Cardiac septum (tissue), 1 donor: ENCODE results near the gene STIP1. TPM values are rescaled to one million over a fixed set of nuclear protein-coding genes. Genes with fewer than 3 reads are reported as not detected.

Source experiments
- total RNA-seq: library from RNA; stranded (reverse); fragmentation: NEBNext Ultra II Directional; extraction: Animal tissue kit (Norgen Biotek cat#: 25700); gene quantifications from one replicate; pipeline ENCODE4 v1.2.1, GENCODE V29; 2021
- donor health status: DM: no; HTN: no; CAD: no.

STIP1 gene
- total RNA-seq, 1 donor from 2014 or later, result 86.0 TPM

Other genes with a start within 250 kb of the STIP1 start
- gene NAA40, start 247.2 kb upstream of the STIP1 start, total RNA-seq, result 19.2 TPM
- gene COX8A, start 211.6 kb upstream of the STIP1 start, total RNA-seq, result 877 TPM
- 48.1 TPM for gene OTUB1, start 199.7 kb upstream of the STIP1 start, total RNA-seq
- gene FLRT1, start 150.2 kb upstream of the STIP1 start, total RNA-seq, result 1.2 TPM
- 86.2 TPM for gene MACROD1, start 20.1 kb upstream of the STIP1 start, total RNA-seq
- 7.8 TPM for gene FERMT3, start 20.6 kb downstream of the STIP1 start, total RNA-seq
- gene TRPT1, start 40.0 kb downstream of the STIP1 start, total RNA-seq, result 49.7 TPM
- gene NUDT22, start 40.1 kb downstream of the STIP1 start, total RNA-seq, result 75.0 TPM
- gene DNAJC4, start 44.4 kb downstream of the STIP1 start, total RNA-seq, result 51.9 TPM
- 261 TPM for gene VEGFB, start 48.4 kb downstream of the STIP1 start, total RNA-seq
- gene FKBP2, start 54.9 kb downstream of the STIP1 start, total RNA-seq, result 57.8 TPM
- gene PPP1R14B, start 60.8 kb downstream of the STIP1 start, total RNA-seq, result 113 TPM
- gene PLCB3, start 65.4 kb downstream of the STIP1 start, total RNA-seq, result 9.6 TPM
- 45.9 TPM for gene BAD, start 98.5 kb downstream of the STIP1 start, total RNA-seq
- 37.7 TPM for gene GPR137, start 99.7 kb downstream of the STIP1 start, total RNA-seq
- gene KCNK4, start 105.1 kb downstream of the STIP1 start, total RNA-seq, result not detected
- not detected for gene CATSPERZ, start 114.2 kb downstream of the STIP1 start, total RNA-seq
- 116 TPM for gene ESRRA, start 119.4 kb downstream of the STIP1 start, total RNA-seq
- gene TRMT112, start 131.4 kb downstream of the STIP1 start, total RNA-seq, result 75.1 TPM
- gene PRDX5, start 131.9 kb downstream of the STIP1 start, total RNA-seq, result 208 TPM
- 6.3 TPM for gene CCDC88B, start 154.0 kb downstream of the STIP1 start, total RNA-seq
- 15.4 TPM for gene RPS6KA4, start 173.0 kb downstream of the STIP1 start, total RNA-seq